NCI-H1048 (cell line): ENCODE data around the gene PPIE.

Source experiments
- DNase-seq: peaks from one replicate; lab custom pipeline; 2025; lab: John Stamatoyannopoulos, UW

Gene PPIE

DNA sequence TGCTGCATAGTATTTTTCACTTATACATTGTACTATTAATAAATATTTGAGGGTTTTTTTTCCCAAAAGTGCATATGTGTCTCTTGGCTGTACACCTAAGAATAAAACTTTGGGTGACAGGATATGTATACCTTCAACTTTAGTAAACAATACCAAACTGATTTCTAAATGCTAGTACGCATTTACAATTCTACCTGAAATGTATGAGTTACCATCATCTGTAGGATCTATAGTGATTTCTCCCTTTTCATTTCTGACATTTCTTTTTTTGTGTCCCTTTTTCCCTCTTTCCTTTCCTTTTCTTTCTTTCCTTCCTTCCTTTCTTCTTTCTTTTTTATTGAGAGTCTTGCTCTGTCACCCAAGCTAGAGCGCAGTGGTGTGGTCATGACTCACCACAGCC is 66.7 kb downstream of the PPIE start:
- DNase-seq, result no peak

DNA sequence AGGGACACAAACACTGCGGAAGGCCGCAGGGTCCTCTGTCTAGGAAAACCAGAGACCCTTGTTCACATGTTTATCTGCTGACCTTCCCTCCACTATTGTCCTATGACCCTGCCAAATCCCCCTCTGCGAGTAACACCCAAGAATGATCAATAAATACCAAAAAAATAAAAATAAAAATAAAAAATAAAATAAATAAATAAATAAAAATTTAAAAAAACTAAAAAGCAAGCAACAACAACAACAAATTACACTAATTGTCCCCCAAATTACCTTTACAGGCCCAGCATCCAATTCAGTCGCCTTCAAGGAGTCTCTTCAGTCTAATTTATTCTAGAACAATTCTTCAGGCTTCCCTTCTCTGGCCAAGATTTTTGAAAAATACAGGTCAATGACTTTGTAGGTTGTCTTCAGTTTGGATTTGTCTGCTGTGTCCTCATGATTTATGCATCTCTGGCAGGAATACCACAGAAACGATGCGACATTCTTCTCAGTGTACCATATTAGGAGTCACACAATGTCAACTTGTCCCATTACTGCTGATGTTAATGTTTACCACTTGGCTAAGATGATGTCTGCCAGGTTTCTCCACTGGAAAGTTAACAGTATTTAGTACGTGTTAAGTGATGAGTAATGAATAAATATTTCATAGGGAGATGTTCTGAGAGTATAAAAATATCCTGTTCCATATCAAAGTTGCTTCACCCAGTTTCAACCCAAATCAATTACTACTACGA is 70.3 kb downstream of the PPIE start:
- no peak for DNase-seq

DNA sequence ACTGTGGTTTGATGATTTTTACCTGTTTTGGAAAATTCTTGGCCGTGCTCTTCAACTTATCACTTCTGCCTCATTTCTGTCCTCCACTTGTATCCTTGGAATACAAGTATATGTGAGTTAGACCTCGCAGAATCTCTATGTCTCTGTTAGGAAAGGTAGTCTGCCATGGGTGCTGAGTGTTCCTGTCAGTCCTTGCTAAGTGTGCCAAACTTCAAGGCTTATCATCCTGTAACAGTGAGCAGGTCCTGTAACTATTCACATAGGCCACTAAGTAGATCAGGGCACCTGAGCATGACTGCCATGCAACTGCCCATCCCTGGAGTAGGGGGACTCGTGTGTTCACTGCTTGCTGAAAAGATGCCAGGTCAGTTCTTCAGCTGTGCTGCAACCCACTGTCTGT is 74.2 kb downstream of the PPIE start:
- DNase-seq, result no peak
